Ascending aorta (tissue), 2 donors: ENCODE measurements around the gene TAAR6. TPM values are rescaled to one million over a fixed set of nuclear protein-coding genes. Genes with fewer than 3 reads are reported as not detected.
"Not testable (repeated sequence)": the region's sequence is repeated elsewhere in the genome, so short reads cannot be mapped to it uniquely, and the experiment has no call there.

Experiments
- DNase-seq, 2 donors: peaks; one replicate each; pipeline ENCODE4 v3.0.0-alpha.2; 2019; ENCODE audit warnings: low spot score in 2 of 2
- H3K27ac ChIP-seq, 2 donors: fragments of 200-600 bp; sonication (generic); one replicate each; pipeline ENCODE4 v1.5.1; 2016 to 2017; ENCODE audit warnings: mild to moderate bottlenecking in 1 of 2
- H3K27me3 ChIP-seq: fragments of 200-600 bp; sonication (generic); one replicate; pipeline ENCODE4 v1.5.1; 2017
- H3K36me3 ChIP-seq, 2 donors: fragments of 200-600 bp; sonication (generic); one replicate each; pipeline ENCODE4 v1.5.1; 2016
- H3K4me1 ChIP-seq, 2 donors: fragments of 200-600 bp; sonication (generic); one replicate each; pipeline ENCODE4 v1.5.1; 2016 to 2017; ENCODE audit warnings: mild to moderate bottlenecking in 1 of 2
- H3K4me3 ChIP-seq, 2 donors: fragments of 200-600 bp; sonication (generic); one replicate each; pipeline ENCODE4 v1.5.1; 2016 to 2017; ENCODE audit warnings: mild to moderate bottlenecking in 1 of 2
- H3K9me3 ChIP-seq, 2 donors: fragments of 200-600 bp; sonication (generic); one replicate each; pipeline ENCODE4 v1.5.1; 2016
- CTCF ChIP-seq, 3 experiments: fragments of 200-600 bp in 2 of 3; fragments of 450-650 bp in 1 of 3; sonication (generic) in 2 of 3; IDR thresholded peaks; one replicate each; pipeline ENCODE4 v1.5.1; 2016 to 2019; ENCODE audit warnings: antibody characterized with exemption in 3 of 3, mild to moderate bottlenecking in 1 of 3, moderate library complexity in 1 of 3
- intact Hi-C: fragments of 100-400 bp; cut with DNase I; formaldehyde crosslinking; loops from one replicate; pipeline ENCODE4 v1.15.1; 2023
- total RNA-seq: library from RNA; depleted of rRNA; stranded (reverse); fragments of >200 nt; gene quantifications from one replicate; pipeline ENCODE4 v1.1.0, GENCODE V29; 2016

Gene TAAR6
- total RNA-seq, 1 donor from 2014 or later = not detected

DNA sequence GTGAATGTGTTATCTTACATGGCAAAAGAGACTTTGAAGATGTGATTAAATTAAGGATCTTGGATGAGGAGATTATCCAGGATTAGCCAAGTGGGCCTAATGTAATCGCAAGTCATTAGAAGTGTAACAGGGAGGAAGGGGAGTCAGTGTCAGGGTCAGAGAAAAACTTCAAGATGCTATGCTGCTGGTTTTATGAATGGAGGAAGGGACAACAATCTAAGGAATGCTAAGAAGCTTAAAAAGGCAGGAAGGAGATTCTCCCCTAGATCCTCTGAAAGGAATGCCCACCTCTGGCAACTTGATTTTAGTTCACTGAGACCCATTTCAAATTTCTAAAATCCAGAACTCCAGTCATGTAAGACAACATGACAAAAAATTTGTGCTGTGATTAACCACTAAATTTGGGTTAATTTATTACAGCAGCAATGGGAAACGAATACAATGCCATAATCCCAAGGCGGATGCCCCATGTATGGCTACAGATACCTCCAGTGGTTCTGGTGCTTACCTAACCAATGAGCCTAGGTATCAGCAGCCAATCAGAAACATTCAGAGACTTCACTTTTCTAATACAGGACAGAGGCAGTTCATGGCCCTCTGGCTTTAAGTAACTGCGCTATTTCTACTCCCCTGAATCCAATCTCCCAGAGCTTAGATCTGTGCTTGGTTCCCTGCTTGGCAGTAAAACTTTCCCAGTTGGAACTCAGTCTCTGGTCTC, 21.2 kb upstream of the TAAR6 start:
- Histone ChIP-seq H3K4me3 (no peak overlapping the region), H3K9me3 (no peaks in the 10 kb centered on the region), H3K27ac (no peak overlapping the region), H3K27me3 (no peaks in the 10 kb centered on the region), H3K4me1 (no peaks in the 10 kb centered on the region), H3K36me3 (no peaks in the 10 kb centered on the region)
- no peak for DNase-seq
- intact Hi-C loops = no loop called here
- TF ChIP-seq CTCF (IDR thresholded peaks at IDR 0.05) = no peak

GRCh38 chr6:132551214-132551613, 18.9 kb upstream of the TAAR6 start:
- intact Hi-C loops = no loop called here
- DNase-seq = no peak
- no peak for TF ChIP-seq CTCF (IDR thresholded peaks at IDR 0.05)
- Histone ChIP-seq H3K27ac (no peak overlapping the region), H3K36me3 (no peaks in the 10 kb centered on the region), H3K4me3 (no peak overlapping the region), H3K4me1 (no peaks in the 10 kb centered on the region), H3K27me3 (no peaks in the 10 kb centered on the region), H3K9me3 (no peaks in the 10 kb centered on the region)

- H3K27me3 ChIP-seq = no peaks in the 10 kb centered on the region
- intact Hi-C loops = no loop called here
- no peak for TF ChIP-seq CTCF (IDR thresholded peaks at IDR 0.05)
These were observed 17.8 kb upstream of the TAAR6 start, which contains the start of gene TAAR8 for GRCh38 chr6:132552372-132552771. Gene TAAR8 (plus strand): TSS chr6:132552672. CDS start chr6:132552693, 21 bp downstream.

DNA sequence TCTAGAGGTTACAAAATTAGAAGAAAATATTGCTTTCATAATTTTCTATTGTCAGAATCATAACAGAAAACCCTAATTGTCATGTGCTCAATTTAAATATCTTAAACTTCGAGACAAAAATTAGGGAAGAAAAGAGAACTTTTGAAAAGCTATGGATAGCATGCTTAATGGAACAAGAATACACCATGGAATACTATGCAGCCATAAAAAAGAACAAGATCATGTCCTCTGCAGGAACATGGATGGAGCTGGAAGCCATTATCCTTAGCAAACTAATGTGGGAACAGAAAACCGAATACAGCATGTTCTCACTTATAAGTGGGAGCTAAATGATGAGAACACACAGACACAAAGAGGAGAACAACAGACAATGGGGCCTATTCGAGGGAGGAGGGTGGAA, 10.0 kb upstream of the TAAR6 start:
- H3K4me1 ChIP-seq, DNase-seq, H3K9me3 ChIP-seq, H3K36me3 ChIP-seq, H3K4me3 ChIP-seq, H3K27ac ChIP-seq, H3K27me3 ChIP-seq, intact Hi-C loops: not testable (repeated sequence)

More at GRCh38 chr6:132552372-132552771, 17.8 kb upstream of the TAAR6 start, which contains the start of gene TAAR8:
- Histone ChIP-seq H3K36me3 (no peaks in the 10 kb centered on the region), H3K4me1 (no peaks in the 10 kb centered on the region), H3K4me3 (no peak within 1 kb of the TSS), H3K27ac (no peak within 1 kb of the TSS), H3K9me3 (no peaks in the 10 kb centered on the region)
- DNase-seq = no peak

- DNase-seq = no peak
- Histone ChIP-seq H3K9me3 (no peaks in the 10 kb centered on the region), H3K4me3 (no peak overlapping the region), H3K27me3 (no peaks in the 10 kb centered on the region), H3K4me1 (no peaks in the 10 kb centered on the region), H3K27ac (no peak overlapping the region), H3K36me3 (no peaks in the 10 kb centered on the region)
- no peak for TF ChIP-seq CTCF (IDR thresholded peaks at IDR 0.05)
- intact Hi-C loops = no loop called here
These were observed 3.7 kb upstream of the TAAR6 start for GRCh38 chr6:132566404-132566803.

- no peak for TF ChIP-seq CTCF (IDR thresholded peaks at IDR 0.05)
- Histone ChIP-seq H3K4me1 (no peaks in the 10 kb centered on the region), H3K4me3 (no peak overlapping the region), H3K9me3 (no peaks in the 10 kb centered on the region), H3K27me3 (no peaks in the 10 kb centered on the region), H3K27ac (no peak overlapping the region), H3K36me3 (no peaks in the 10 kb centered on the region)
- no peak for DNase-seq
- intact Hi-C loops = no loop called here
These were observed 2.6 kb upstream of the TAAR6 start for GRCh38 chr6:132567566-132567965.
